Umbilical cord (tissue), 2 donors: ENCODE results near the gene KCNH4. TPM values are rescaled to one million over a fixed set of nuclear protein-coding genes. Genes with fewer than 3 reads are reported as not detected.
A peak's percentile ranks its signal among the peaks of the same experiment; 100 is the strongest.
"Not testable (repeated sequence)": the region's sequence is repeated elsewhere in the genome, so short reads cannot be mapped to it uniquely, and the experiment has no call there.

Experiments used
- DNase-seq: peaks from one replicate; pipeline ENCODE4 v3.0.0-alpha.2; 2015; ENCODE audit warnings: low spot score
- total RNA-seq: library from RNA; depleted of rRNA; stranded (reverse); fragments of >200 nt; gene quantifications from one replicate; pipeline ENCODE4 v1.2.3, GENCODE V29; 2014; ENCODE audit warnings: low replicate concordance; ENCODE audit not compliant: insufficient read depth

KCNH4 gene
- total RNA-seq, 1 donor from 2014 or later, result not detected

DNA sequence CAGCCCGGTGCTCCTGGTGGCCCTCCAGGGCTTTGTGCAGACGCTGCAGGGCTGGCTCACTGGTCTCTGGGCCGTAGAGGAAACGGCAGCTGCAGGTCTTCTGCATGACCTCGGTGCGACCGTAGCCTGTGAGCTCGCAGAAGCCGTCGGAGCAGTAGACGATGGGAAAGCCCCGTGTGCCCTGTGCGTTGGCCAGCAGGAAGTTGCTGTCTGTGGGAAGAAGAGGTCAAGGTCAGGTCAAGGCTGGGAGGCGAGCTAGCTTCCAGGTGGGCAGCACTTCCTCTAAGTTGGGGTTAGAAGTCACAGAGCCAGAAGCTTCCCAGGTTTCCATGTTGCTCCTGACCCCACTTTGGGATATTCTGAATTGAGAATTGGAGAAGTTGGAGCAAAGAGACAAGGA lies 2.1 kb downstream of the KCNH4 start:
- no peak for DNase-seq

DNA sequence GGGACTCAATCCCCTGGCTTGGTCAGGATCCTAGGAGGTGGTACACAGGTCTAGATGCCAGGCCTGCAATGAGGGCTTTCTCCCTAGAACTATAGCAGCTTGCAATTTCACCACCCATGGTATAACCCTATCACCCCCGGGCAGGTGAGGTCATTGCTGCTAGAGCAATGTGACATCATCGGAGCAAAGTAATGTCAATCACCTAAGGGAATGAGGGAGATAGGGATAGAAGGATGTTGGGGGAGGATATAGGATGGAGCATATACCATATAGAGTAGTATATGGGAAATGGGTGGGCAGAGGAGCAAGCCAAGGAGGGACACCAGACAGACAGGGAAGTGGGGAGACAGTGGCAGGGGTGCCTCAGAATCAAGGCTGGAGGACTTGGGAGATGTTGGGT lies 3.3 kb downstream of the KCNH4 start:
- no peak for DNase-seq

DNA sequence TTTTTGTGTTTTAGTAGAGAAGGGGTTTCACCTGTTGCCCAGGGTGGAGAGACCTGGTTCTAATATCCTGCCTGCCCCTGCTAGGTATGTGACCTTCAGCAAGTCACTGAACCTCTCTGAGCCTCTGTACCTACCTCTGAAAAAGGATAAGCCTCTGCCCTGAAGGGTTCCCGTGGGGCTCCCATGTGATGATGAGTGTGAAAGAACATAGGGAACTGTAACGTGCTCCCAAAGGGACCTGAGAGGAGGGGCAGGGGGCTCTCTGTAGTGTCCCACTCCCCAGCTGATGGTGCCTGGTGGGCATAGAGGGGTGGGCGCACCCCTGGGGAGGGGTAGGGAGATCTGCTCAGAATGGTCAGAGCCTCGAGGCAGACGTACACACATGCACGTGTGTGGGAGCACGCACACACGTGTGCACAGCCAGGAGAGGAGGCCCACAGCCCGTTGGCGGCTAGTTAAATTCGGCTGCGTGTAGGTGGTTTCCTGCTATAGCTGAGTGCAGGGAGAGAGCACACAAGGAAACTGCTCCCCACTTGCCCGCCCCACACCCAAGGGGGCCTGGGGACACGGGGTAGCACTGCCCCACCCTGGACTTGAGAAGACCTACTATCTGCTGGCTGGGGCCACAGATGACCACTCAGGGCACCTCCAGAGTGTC lies 6.7 kb downstream of the KCNH4 start:
- no peak for DNase-seq

DNA sequence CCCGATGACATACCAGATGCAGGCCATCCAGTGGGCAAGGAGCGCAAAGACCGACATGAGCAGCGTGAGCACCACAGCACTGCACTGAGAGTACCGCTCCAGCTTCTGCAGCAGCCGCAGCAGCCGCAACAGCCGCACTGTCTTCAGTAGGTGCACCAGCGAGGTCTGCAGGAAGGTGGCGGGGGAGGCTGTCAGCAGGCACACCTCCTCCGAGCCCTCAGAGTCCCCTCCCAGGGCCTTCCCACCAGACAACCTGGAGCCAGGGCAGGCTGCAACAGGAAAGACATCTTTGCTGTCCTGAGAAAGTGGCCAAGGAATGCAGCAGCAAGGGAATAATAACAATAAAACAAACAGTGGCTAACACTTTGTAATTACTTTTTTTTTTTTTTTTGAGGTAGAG lies 9.1 kb downstream of the KCNH4 start:
- DNase-seq, result peak; percentile 54

DNA sequence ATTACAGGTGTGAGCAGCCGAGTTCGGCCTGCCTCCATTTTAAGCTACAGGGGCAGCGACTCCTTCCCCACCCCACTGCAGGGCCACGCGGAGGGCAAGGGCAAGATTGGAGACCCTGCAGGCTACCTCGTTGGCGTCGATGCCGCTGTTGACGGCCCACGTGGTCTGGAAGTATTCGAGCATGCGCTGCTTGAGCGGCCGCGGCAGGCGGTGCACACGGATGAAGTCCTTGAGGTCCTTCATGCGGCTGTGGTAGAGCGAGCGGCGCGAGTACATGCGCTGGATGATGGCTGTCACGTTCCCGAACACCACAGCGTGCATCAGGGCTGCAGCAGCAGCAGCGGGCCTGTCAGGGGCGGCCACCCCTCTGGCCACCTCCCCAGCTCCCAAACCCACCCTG lies 11.6 kb downstream of the KCNH4 start:
- no peak for DNase-seq

DNA sequence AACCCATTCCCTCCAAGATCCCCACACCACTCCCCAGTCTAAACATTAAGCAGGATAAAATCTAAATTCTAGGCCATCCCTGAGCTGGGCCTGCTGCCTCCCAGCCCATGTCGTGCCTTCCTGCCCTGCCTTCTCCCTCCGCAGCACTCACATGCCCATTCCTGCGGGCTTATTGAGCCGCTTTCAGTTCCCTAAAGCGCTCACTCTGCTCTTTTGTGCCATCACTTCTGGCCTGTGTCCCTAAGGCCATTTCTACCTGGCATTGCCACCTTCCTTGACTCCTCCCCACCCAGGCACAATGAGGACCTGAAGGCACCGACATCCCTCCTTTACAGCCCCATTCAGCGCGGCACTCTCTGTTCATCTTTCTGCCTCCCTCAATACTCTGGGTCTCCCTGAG lies 13.1 kb downstream of the KCNH4 start:
- DNase-seq, result no peak

DNA sequence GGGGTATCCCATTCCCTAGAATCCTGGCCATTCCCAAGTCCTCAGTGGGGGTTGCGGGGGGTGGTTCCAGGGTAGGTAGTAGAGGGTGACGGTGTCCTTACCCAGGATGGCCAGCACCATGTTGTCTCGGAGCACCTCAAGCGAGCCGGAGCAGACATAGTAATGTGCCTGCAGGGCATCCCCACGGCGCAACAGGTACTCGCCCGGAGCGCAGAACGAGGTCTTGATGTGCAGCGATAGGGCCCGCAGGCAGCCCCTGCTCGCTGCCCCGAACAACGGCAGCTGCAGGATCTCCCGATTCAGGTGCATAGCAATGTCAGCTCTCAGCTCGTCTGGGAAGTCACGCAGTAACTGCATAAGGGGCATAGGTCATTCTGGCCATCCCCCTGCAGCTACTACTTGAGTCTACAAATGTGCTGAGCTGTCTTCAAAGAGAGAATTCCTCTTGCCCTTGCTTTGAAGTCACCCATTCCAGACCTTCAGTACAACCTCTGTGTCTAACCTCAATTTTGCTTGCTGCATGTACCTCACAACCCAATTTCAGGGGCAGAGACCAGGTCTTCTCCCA lies 14.7 kb downstream of the KCNH4 start:
- DNase-seq, result no peak

DNA sequence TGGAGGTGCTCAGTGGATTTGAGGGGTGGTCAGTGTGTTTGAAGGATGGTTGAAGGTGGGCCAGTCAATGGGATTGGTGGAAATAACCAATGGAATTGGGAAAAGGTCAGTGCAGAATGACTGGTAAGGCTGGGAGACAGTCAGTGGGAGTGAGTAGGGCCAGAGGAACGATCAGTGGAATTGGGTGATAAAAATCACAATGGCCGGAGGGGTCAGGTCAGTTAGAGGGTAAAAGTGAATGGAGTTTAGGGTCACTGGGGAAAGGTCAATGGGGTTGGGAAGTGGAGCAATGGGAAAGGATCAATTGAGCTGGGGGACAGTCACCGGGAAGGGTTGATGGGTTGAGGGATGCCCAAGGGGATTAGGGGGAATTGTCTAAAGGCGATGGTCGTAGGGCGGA lies 15.2 kb downstream of the KCNH4 start:
- no peak for DNase-seq

DNA sequence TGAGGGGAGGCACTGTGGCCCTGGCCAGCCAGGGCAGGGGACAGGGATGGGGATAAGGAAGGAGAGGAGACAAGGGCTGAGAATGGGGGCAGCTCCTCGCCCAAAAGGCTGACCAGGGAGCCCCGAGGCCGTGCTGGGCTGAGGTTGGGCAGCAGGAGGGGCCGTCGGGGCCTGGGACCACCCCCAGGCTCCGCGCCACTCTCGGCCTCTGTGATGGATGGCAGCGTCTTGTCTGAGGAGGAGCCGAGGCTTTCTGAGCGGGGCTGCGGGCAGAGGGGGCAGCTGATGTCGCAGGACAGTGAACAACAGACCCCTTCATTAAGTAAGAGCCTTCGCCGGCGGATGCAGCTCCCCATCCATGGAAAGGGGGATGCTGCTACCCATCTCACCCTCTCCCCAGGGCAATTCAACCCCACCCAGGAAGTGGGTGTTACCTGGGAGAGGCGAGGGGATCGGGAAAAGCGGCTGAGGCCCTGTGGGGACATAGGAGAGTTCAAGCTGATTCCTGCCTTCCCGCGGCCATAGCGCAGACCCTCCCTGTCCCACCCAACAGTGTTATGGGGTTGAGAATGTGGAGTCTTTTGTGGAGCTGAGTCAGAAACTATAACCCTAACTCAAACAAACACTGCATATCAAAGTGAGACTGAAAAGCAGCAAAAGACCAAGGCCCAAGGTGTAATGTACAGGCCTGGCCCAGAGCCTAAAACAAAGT lies 17.1 kb downstream of the KCNH4 start:
- no peak for DNase-seq

DNA sequence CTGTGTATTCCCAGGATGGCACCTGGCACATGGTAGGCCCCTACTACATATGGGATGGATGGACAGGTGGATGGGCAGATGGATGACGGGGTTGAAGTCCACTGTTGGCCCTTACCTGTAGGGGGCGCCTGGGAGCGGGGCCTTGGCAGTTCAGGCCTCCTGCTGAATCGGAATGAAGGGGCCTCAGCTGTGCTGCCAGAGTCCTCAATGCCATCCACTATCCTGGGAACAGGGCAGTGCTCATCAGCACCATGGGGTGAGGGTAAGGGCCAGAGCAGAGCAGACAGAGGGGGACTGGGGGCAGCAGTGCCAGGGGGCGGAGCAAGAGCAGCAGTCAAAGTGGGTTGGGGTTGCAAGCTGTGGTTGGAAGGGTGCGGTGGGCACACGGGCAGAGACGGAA lies 17.8 kb downstream of the KCNH4 start:
- no peak for DNase-seq

DNA sequence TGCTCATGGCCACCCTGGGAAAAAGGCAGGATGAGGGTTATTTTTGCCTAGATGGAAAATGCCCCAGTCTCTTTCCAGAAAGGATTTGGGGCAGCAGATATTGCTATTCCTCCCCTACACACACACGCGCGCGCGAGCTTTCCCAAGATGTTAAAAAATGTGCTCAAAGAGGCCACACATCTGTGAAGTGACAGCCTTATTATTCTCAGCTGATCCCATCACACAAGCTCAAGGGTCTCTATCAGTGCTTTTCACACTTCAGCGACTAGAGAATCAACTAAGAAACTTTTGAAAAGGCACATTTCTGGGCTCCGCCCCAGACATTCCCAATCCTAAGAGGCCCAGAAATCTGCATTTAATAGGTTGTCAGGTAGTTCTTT lies 20.4 kb downstream of the KCNH4 start:
- no peak for DNase-seq

DNA sequence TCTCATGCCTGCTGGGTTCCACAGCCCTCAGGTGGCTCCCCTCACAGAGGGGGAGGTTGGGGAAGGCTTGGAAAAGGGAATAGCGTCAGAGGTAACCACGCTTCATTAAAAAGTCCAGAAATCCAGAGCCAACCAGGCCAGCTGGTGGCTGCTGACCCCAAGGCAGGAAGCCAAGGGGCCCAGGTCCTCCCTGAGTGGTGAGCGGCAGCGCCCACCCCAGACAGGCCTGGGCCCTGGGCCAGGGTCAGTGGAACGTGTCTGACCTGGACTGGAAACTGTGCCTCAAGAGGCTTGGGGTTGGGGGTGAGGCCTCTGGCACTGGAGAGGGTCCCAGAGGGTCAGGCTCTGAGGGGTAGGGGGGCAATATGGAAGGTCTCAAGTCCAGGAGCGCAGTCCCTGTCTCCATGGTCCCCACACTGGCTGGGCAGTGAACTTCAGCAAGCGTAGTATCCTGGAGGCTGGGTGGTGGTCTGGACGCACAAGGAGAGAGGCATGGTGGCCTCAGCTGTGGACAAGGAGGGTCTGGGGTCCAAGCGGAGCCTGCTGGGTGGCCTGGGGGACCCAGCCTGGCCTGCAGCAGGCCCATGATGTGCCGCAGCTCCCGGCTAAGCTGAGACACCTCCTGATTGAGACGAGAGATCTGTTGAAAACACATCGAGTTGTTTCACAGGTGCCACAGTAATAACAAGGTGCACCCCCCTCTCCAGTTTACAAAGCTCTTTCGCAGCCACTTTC lies 21.0 kb downstream of the KCNH4 start:
- DNase-seq, result no peak

DNA sequence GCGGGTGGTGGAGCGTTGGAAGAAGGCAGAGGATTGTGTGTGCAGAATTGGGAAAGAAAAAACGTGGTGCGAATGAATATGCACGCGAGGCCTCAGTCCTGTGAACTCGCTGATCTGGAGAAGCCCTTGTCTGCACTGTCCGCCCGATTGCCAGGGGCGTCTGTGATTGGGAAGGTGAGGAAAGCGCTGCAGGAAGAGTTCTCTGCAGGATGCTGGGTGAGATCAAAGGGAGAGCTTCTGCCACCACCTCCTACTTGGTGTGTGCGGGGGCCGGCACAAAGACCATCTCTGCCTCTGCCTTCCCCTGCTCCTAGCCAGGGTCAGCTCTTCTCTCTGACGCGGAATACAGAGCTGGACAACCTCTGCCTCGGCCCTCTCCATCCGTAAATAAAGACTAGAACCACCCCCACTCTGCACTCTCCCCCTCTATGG lies 25.3 kb downstream of the KCNH4 start:
- no peak for DNase-seq

DNA sequence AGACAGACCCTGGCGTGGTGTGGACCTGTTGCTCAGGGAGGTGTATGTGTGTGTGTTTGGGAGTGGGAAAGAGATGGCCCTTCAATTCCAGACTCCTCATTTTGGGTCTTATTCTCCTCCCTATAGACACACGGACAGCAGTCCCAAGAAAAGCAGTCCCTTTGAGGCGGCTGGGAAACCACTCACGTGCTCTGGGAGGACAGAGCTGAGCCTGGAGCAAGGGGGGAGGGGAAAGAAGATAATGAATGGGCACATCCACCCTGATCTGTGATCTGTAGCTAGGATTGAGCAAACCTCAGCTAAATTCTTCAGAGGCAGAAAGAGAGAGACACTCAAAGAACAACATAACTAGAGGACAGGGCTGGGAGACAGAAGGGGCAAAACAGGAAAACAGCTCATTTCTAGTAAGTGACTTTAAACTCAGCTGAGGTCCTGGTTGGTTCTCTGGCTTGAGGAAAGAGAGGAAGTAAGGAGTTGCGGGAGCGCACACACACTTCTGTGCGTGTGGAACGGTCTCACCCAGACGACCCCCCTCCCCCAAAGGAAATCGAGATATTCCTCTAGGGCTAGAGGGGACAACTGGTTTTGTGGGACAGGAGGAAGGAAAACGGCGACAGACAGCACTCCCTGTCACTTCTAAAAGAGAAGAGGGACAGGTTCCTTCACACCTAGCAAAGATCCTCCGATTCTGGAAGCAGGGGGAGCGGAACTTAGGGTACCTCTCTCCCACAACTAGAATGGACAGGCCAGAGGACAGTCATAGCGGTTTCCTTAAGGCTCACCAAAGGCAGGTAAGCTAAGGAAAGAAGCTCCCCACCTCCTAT lies 26.8 kb downstream of the KCNH4 start:
- DNase-seq, result no peak

DNA sequence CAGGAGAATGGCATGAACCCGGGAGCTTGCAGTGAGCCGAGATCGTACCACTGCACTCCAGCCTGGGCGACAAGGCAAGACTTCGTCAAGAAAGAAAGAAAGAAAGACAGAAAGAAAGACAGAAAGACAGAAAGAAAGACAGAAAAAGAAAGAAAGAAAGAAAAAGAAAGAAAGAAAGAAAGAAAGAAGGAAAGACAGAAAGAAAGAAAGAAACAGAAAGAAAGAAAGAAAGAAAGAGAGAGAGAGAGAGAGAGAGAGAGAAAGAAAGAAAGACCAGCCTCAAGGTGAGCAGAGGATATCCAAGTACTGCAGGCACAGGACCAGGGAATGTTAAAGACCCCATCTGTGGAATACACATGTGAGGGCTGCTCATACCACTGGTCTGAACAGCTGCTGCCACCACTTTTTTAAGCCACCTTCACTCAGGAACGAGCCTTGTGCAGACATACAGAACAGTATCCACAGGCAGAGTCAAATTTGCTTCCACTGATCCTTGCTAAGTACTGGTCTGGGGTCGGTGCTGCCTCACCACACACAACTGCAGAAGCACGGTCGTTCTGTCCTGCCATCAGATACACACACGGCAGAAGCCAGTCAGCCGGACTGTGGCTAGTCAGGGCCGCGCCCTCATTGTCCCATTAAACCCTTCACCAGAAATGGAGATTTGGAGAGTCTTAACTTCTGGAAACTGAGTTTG lies 33.9 kb downstream of the KCNH4 start:
- no peak for DNase-seq

DNA sequence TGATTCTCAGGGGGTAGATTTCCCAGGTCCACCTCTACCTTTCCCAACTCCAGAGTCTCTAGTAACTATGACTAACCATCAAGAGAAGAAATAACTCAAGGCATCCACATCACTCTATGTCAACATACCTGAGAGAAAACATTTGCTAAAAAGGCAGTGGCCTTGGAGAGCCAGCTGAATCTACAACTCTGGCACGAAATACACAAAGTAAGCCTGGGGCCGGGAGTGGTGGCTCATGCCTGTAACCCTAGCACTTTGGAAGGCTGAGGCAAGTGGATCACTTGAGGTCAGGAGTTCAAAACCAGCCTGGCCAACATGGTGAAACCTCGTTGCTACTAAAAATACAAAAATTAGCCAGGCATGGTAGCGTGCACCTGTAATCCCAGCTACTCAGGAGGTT lies 37.8 kb downstream of the KCNH4 start:
- not testable (repeated sequence) for DNase-seq

DNA sequence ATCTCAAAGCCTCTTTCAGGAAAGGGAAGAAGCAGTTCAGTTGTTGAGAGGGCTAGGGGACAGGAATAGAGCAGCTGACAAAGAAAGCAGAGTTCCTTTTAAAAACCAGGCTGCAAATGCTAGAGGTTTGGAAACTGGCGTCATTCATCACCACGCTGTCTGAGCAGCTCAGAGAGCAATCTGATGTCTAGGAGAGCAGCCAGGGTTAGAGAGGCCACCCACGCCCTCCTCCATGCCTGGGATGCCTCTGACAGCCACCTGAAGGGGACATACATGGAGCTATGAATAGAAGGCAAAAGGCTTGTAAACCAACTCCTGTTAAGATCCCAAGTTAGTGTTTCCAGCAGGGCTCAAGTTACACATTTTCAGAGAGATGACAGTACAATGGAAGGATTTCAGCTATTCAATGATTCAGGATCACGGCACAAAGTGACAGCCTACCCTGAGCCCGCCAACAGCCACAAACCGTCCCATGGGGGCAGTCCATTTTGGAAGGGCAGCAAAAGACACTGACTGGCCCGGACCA lies 38.5 kb downstream of the KCNH4 start:
- peak; percentile 33 for DNase-seq

DNA sequence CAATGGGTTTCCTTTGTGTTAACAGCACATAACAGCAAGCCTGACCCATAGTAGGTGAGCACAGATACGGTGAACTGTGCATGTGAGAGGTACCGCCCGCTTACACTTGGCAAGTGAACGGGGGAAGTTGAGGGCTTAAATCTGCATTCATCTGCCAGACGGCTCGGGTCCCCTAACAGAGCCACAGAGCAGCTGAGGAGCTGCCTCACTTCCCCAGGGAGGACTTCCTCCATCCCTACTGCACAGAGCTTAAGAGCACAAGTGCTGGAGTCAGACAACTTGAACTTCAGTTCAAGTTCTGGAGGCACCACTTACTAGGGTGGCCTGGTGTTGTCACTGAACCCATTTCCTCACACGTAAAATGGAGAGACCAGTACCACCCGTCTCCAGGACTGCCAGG lies 39.6 kb downstream of the KCNH4 start:
- no peak for DNase-seq

DNA sequence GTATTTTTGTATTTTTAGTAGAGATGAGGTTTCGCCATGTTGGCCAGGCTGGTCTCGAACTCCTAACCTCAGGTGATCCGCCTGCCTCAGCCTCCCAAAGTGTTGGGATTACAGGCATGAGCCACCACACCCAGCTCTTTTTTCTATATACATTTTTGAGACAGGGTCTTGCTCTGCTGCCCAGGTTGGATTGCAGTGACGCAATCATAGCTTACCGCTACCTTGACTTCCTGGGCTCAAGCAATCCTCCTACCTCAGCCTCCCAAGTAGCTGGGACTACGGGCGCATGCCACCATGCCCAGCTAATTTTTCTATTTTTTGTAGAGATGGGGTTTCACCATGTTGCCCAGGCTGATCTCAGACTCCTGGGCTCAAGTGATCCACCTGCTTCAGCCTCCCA lies 40.3 kb downstream of the KCNH4 start:
- not testable (repeated sequence) for DNase-seq

DNA sequence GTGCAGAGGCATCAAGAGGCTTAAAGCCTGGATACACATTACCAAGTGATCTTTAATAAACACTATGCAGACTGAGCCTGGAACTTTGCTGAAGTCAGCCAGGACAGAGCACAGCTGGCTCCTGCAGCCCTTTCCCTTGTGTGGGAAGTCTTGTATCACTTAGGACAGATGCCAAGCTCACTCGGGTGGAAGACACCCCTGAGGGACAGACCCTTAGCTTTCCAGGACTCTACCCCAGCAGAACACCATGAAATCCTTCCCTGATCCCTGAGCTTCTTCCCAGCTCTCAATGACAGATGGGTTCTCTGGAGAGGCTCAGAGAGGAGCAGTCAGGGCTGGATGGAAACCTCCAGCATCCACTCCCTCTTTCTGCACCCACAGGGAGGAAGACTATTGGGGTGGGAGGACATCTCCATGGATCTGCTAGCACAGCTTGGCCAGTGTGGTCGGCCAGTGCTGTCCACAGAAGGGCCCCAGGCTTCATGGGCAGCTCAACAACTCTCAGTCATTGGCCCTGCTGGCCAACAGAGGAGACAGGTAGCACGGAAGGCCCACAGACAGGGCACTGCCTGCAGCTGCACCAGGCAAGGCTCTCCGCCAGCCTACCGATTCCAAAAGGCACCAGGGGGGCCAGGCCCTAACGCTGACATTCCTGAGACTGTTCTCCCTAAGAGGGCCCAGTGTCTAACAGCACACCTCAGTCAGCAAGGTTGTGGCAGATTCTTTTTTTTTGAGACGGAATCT lies 42.0 kb downstream of the KCNH4 start:
- DNase-seq, result peak; percentile 75
